Glomerular endothelial cell (primary cell): Measurements from ENCODE around the gene ADGRE3. TPM values are rescaled to one million over a fixed set of nuclear protein-coding genes. Genes with fewer than 3 reads are reported as not detected.
"Not testable (repeated sequence)": the region's sequence is repeated elsewhere in the genome, so short reads cannot be mapped to it uniquely, and the experiment has no call there.

Experiments
- DNase-seq: peaks from one replicate; pipeline ENCODE4 v3.0.0-alpha.2; 2011; ENCODE audit warnings: low read depth, low spot score; ENCODE audit errors: extremely low read depth
- total RNA-seq: library from RNA; depleted of rRNA; stranded (reverse); fragments of >200 nt; gene quantifications from 2 replicates; pipeline ENCODE4 v1.2.3, GENCODE V29; 2015

Gene ADGRE3
- total RNA-seq, 1 donor from 2014 or later, result not detected

DNA sequence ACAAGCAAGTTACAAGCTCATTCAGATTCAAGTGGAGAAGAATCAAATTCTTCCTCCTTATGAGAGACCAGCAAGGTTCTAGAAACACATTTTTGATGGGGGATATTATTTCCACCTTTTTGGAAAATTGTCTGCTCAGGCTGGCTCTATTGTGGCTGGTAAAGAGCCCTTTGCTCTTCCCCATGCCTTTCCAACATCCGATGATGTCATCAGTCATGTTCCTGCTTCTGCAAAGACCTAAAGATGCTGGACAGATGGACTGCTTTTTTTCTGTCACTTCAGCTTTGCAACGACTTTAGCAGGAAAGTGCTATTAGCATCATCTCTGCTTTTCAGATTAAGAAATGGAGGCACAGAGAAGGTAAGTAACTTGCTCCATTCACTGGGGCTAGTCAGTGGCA, 4.2 kb downstream of the ADGRE3 start:
- DNase-seq, result no peak

DNA sequence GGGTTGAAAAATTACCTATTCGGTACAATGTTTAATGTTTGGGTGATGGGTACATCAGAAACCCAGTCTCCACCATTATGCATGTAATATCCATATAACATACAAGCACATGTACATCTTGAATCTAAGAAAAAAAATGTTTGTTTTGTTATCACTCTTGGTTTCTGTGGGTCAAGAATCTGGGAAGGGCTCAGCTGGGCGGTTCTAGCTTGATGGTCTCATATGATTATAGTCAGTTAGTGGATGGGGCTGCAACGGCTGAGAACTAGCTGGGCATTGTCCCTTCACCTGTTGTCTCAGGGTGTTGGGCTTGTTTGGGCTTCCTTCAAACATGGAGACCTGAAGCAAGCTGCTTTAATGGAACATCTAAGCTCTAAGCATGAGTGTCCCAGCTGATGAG, 4.7 kb downstream of the ADGRE3 start:
- DNase-seq, result no peak

DNA sequence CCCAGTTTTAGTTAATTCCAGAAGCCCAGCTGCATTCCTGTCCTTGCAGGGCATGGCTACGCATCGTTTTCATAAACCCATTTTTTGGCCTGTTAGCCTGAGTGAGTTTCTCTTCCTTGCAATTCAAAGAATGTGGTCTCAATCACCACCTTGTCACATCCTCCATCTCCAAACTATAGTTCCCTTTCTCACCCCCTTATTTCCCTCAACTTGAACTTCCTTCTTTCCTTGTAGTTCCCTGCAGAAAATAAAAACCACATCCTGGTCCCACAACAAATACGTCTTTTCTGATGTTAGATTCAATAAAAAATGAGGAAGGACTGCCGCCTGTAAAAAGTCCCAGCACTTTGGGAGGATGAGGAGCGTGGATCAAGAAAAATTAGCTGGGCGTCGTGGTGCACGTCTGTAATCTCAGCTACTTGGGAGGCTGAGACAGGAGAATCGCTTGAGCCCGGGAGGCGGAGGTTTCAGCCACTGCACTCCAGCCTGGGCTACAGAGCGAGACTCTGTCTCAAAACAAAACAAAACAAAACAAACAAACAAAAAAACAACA, 13.2 kb downstream of the ADGRE3 start:
- no peak for DNase-seq

DNA sequence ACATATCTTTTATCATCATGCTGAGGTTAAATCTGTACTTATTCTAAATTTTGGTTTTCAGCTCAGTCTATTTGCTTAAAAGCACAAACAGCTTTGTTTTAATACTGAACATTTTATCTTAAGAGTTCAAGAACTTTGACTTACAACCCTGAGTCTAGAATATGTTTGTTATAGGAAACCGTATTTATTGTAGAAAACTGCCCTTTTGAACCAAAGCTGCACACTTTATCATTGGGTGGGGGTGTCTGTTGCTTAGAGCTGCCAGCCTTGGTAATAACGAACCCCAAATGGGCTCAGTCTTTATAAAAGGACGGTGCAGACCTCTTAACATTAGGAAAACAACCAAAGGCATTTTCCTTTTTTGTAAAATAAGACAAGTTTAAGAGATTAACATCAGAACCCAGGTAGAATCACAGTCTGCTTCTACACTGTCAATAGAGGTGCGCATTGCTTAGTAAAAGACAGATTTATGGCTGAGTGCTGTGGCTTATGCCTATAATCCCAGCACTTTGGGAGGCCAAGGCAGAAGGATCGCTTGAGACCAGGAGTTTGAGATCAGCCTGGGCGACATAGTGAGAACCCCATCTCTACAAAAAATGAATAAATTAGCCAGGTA, 14.7 kb downstream of the ADGRE3 start:
- no peak for DNase-seq

DNA sequence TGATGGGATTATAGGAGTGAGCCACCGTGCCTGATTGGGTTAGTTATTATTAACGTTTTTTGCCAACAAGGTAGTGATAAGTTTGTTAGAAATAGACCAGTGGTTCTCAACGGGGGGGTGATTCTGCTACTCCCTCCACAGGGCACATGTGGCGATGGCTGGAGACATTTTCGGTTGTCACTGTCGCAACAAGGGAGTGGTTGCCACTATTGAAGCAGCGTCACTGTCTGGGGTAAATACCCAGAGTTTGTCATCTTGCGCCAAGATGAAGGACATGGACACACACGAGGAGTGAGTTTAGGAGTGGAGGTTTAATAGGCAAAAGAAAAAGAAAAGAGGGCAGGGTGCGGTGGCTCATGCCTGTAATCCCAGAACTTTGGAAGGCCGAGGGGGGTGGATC, 18.9 kb downstream of the ADGRE3 start:
- DNase-seq, result no peak

DNA sequence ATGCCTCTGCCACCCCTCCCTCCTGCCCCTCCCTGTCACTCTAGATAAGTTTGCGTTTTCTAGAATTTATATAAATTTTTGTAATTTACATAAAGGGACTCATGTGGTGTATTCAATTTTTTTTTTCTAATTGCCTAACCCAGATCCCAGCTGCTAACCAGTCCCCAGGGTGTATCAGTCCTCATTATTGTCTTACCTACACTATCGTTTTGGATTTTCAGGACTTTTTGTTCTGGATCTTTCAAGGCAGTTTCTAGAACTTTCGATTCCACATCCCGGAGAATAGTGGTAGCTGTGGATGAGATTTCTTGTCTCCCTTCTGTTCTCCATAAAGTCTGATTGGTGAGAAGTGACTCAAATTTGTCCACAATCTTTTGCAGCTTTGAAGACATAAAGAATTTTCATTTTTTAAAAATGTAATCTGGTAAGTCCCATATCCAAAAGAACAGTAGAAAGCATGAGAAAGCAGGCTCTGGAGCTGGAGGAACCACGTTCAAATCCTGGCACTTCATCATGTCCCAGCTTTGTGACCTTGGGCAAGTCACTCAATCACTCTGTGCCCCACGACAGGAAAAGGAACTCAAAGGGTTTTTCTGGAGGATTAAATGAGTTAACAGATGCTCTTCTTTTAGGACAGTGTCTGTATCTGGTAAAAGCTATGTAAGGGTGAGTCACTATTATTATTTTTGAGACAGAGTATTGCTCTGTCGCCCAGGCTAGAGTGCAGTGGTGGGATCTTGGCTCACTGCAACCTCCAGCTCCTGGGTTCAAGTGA, 19.7 kb downstream of the ADGRE3 start:
- DNase-seq, result no peak

DNA sequence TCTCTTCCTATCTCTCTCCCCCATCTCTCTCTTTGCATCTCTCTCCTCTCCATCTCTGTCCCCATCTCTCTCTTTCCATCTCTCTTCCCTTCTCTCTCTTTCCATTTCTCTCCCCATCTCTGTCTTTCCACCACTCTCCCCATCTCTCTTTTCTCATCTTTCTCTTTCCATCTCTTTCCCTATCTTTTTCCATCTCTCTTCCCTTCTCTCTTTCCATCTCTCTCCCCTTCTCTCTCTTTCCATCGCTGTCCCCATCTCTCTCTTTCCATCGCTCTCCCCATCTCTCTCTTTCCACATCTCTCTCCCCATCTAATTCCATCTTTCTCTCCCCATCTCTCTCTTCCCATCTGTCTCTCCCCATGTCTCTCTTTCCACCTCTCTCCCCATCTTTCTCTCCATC, 24.5 kb downstream of the ADGRE3 start:
- no peak for DNase-seq

DNA sequence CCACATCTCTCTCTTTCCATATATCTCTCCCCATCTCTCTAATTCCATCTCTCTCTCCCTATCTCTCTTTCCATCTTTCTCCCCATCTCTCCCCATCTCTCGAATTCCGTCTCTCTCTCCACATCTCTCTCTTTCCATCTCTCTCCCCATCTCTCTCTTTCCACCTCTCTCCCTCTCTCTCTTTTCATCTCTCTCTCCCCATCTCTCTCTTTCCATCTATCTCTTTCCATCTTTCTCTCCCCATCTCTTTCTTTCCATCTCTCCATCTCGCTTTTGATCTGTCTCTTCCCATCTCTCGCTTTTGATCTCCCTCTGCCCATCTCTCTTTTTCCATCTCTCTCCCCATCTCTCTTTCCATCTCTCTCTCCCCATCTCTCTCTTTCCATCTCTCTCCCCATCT, 25.6 kb downstream of the ADGRE3 start:
- DNase-seq, result no peak

DNA sequence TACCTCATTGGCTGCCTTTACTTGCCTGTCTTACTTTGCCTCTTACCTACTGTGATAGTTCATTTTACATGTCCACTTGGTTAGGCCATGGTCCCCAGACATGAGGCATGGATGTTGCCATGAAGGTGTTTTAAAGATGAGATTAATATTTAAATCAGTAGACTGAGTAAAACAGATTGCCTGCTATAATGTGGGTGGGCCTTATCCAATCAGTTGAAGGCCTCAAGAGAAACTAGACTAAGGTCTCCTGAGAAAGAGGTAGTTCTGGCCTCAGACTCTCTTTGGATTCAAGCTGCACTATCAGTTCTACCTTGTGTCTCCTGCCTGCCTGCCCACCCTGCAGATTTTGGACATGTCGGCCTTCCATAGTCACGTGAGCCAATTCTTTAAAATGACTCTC, 26.1 kb downstream of the ADGRE3 start:
- DNase-seq, result no peak

DNA sequence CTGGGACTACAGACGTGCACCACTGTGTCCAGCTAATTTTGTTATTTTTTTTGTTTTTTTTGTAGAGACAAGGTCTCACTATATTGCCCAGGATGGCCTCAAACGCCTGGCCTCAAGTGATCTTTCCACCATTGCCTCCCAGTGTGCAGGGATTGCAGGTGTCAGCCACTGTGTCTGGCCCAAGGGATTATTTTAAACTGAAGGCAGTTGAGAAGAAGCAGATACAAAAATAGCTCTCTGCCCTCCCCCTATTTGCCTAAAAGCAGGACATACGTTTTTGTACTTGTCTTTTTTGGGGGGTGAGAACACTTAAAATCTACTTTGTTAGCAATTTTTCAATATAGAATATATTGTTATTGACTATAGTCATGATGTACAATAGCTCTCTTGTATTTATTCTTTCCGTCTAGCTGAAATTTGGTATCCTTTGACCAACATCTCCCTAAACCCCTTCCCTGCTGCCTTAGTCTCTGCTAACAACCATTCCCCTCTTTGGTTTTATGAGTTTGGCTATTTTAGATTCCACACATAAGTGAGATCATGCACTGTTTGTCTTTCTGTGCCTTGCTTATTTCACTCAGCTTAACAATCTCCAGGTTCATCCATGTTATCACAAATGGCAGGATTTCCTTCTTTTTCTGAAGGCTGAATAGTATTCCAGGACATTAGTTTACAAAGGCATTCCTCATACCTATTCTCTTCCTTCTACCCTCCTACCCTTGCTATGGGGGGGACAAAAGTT, 34.9 kb downstream of the ADGRE3 start:
- no peak for DNase-seq

DNA sequence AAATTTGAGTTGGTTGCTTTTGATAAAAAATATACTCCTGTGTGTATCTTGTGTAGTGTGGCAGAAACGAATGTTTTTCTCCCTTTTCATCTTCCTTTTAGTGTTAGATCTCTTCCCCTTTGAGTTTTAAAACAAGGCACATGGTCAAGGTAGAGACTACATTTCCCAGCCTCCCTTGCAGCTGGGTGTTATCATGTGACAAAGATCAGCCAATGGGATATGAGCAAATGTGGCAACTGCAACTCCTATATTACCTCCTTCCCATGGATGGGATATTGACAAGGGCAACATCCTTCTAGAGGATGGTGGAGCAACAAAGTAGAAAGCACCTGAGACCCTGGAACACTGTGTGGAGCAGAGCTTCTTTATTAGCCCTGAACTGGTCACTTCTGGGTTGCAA, 42.4 kb downstream of the ADGRE3 start:
- DNase-seq, result no peak

DNA sequence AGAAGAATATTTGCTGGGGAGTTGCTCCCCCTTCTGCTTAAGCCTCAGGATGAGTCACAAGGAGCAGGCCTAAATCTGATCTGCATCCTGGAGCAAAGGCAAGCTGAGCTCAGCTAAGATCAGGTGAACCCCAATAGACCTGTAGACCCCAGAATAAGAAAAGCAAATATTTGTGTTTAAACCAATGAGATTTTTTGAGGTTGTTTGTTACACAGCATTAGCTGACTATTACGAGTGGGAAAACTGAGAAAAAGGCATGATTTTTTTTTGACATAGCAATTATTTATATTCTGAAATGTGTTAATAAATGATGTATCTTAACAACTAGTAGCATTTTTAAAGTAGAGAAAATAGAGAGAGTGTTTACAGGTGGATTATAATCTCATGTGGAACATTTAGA, 45.1 kb downstream of the ADGRE3 start:
- DNase-seq, result no peak

DNA sequence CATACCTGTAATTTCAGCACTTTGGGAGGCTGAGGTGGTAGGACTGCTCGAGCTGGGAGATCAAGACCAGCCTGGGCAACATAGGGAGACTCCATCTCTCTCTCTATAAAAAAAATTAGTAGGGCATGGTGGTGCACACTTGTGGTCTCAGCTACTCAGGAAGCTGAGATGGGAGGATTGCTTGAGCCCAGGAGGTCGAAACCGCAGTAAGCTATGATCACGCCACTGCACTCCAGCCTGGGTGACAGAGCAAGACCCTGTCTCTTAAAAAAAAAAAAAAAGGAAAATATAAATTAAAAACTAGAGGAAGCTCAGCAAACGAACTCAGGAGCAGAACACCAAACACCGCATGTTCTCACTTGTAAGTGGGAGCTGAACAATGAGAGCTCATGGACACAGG, 50.2 kb downstream of the ADGRE3 start:
- not testable (repeated sequence) for DNase-seq

DNA sequence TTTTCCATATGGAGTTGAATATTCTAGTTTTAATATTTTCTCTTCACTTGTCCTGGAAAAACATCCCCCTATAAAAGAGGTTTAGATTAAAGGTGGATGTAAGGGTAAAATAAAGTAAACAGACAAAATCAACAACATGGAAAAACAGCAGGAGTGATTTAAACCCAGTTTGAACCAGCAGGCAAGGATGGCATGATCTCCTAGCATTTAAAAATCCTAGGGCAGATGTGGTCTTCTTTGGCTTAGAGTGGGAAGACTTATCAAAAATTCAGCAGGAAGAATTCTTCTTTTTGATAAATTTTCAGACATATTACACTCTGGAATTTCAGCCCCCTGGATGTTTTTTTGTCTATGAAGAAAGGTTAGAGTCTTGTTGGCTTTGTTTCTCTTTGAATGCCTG, 55.2 kb downstream of the ADGRE3 start:
- DNase-seq, result no peak

DNA sequence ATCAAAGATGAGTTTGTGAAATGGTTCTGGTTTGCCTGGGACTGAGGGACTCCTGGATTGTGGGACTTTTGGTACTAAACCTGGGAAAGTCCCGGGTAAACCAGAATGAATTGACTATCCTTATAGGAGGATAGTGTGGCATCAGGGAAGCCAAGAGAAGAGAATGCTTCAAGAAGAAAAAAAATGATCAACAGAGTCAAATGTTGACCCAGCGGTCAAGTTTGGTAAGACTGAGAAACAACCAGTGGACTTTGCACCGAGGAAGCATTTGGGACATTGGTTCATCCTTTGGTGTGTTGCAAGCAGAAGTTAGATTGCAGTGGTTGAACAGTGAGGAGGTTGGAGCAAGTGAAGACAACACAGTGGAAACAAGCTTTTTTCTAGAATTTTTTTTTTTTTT, 58.2 kb downstream of the ADGRE3 start:
- no peak for DNase-seq

DNA sequence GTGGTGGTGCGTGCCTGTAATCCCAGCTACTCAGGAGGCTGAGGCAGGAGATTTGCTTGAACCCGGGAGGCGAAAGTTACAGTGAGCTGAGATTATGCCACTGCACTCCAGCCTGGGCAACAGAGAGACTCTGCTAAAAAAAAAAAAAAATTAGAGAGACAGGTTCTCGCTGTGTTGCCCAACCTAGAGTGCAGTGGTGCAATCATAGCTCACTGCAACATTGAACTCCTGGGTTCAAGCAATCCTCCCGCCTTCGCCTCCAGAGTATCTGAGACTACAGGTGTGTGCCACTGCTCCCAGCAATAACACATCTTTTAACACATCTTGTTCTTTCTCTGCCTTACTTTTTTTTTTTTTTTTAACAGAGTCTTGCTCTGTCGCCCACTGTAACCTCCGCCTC, 59.0 kb downstream of the ADGRE3 start:
- no peak for DNase-seq

DNA sequence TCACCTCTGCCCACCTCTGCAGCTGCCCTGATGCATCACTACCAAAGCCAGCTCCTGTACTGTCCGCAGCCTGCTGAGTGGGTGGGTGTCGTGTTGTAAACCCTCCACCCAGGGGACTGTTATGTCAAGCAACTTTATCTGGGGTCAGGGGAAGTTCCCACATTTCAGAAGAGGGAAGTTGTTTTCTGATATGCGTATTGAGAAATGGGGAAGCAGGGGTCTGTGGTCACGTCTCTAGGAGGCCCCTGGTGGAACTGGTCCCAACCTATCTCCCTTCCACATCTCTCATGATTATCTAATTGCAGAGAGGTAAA, 60.6 kb downstream of the ADGRE3 start:
- DNase-seq, result no peak

DNA sequence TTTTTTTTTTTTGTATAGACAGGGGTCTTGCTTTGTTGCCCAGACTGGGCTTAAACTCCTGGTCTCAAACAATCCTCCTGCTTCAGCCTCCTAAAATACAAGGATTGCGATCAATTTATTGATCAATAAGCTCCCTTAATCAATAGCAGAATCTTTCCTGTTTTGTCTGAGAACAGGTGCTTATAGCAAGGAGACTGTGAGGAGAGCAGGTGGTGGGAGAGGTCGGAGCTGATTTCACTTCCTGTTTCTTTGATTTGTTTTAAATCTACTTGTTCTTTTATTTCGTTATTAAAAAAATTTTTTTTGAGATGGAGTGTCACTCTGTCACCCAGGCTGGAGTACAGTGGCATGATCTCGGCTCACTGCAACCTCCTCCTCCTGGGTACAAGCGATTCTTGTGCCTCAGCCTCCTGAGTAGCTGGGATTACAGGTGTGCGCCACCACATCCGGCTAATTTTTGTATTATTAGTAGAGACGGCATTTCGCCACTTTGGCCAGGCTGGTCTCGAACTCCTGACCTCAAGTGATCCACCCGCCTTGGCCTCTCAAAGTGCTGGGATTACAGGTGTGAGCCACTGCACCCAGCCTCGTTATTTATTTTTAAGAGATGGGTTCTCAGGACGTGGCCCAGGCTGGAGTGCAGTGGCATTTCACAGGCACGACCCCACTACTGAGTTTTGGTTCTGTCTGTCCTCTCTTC, 61.1 kb downstream of the ADGRE3 start:
- not testable (repeated sequence) for DNase-seq

DNA sequence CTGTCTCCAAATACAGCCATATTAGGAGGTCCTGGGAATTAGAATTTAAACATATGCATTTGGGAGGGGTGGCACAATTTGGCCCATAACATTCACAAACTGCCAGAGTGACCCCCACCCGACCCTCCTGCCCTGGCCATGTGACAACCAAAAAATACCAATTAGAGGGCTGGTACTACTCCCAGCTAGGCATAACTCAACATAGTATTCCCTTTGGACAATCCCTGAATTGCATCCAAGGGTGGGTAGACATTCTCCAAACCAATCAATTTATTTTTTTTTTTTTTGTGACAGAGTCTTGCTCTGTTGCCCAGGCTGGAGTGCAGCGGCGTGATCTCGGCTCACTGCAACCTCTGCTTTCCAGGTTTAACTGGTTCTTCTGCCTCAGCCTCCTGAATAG, 62.0 kb downstream of the ADGRE3 start:
- no peak for DNase-seq

DNA sequence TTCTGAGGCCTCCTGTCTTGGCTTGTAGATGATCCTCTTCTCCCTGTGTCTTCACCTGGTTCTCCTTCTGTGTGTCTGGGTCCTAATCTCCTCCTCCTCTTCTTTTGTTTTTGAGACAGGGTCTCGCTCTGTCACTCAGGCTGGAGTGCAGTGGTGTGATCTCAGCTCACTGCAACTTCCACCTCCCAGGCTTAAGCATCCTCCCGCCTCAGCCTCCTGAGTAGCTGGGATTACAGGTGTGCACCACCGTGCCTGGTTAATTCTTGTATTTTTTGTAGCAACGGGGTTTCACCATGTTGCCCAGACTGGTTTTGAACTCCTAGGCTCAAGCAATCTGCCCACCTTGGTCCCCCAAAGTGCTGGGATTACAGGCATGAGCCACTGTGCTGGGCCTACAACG, 62.4 kb downstream of the ADGRE3 start:
- DNase-seq, result not testable (repeated sequence)

DNA sequence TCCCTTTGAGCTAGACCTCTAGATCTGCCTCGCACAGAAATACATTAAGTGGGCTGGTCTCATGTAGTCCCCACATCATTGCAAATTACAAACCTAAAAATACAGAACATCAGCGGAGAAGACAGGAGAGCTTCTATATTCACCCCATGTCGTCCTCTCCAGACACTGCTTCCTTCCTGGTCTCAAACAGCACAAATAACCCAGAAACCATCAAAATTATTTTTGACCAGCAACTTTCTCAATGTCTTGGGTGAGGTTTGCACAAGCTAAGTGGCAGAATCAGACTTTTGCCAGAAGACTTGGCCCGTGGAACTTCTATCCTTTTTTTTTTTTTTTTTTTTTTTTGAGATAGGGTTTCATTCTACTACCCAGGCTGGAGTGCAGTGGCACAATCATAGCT, 63.6 kb downstream of the ADGRE3 start:
- no peak for DNase-seq
